Dedifferentiated amniotic fluid mesenchymal stem cell (primary cell): ENCODE measurements around the gene CFAP43.

ENCODE experiments used
- DNase-seq: peaks from one replicate; pipeline ENCODE4 v3.0.0-alpha.2; 2016; ENCODE audit errors: extremely low spot score

Gene CFAP43

GRCh38 chr10:104092749-104093148, 139.4 kb downstream of the CFAP43 start:
- DNase-seq, result no peak

- DNase-seq, result no peak
These were observed 141.6 kb downstream of the CFAP43 start for GRCh38 chr10:104090611-104091010.

- DNase-seq, result no peak
These were observed 142.5 kb downstream of the CFAP43 start for GRCh38 chr10:104089621-104090020.

DNA sequence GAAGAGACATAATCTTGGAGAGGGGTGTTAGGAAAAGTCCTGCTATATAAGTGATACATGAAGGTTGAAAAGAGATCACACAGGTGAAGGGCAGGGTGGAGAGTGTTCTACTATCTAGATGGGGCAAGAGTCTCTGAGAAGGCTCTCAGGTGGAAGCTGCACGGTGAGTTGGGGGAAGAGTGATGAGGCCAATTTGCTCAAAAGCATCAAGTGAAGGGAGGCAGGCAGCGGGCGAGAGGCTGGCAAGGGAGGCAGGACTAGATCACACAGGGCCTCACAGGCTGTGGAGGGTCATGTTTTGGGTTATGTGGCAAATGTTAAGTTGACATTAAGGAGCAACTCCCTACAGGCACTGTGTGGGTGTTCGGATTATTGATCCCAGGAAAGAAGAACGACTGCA, 143.9 kb downstream of the CFAP43 start:
- no peak for DNase-seq

GRCh38 chr10:104085801-104086400, 146.3 kb downstream of the CFAP43 start, which contains the start of gene COL17A1:
Gene COL17A1, minus strand, starts transcription at chr10:104085880. Its CDS starts 5,207 bp downstream, at chr10:104080673.
- no peak for DNase-seq

DNA sequence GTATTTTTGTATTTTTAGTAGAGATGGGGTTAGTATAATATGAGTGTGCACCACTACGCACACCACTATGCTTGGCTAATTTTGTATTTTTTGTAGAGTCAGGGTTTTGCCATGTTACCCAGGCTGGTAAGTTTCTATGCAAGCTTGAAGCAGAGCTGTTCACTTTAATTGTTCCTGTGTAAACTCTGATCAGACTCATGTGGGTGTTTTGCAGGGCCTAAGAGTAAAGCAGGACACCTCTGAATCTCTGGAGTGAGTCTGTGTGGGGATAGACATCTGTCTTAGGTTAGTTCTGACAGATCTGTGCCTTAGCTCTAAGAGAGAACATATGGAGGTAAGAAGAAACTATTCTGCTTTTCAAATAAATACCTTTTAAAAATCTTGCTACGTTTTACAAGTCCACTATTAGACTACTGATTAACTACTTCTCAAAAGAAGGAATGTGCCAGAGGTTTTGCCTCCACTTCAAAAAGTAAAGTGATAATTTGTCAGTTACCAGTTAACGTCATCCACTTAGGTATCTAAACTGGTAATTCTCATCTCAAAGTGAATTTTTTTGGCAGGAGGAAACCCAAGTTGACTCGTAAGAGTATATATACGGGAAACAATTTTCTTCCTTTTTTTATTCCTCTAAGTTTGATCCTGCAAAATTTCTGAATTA, 147.6 kb downstream of the CFAP43 start:
- DNase-seq, result no peak

GRCh38 chr10:104081998-104082397, 150.2 kb downstream of the CFAP43 start:
- no peak for DNase-seq

DNA sequence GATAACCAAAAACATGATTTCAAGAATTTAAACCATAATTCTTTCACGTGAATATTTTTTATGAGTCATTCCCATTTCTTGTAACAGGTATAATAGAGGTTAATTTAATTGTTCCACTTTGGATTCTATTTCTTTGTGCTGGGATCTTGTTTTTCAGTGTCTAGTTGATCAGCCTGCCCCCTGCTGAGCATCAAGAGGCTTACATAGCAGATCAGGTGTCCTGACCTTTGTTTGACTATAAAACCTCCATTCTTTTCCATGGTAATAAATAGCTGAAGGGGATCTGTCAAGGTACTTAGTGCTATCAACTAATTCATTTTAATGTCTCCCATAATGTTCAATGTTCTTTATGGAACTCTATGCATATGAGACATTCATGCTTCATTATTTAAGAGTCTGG, 151.4 kb downstream of the CFAP43 start:
- DNase-seq, result no peak
